ENCODE measurements around the gene DUOX1.
A peak's percentile ranks its signal among the peaks of the same experiment; 100 is the strongest.

The DUOX1 gene

GRCh38 chr15:45106002-45106790 is 23.6 kb upstream of the DUOX1 start:
- no peak for DNase-seq (ENCODE audit: low read depth)

- DNase-seq (ENCODE audit: low read depth): no peak
These were observed 21.7 kb upstream of the DUOX1 start for GRCh38 chr15:45107941-45108630.

GRCh38 chr15:45110256-45110820 is 19.5 kb upstream of the DUOX1 start:
- DNase-seq (ENCODE audit: low read depth): no peak

DNA sequence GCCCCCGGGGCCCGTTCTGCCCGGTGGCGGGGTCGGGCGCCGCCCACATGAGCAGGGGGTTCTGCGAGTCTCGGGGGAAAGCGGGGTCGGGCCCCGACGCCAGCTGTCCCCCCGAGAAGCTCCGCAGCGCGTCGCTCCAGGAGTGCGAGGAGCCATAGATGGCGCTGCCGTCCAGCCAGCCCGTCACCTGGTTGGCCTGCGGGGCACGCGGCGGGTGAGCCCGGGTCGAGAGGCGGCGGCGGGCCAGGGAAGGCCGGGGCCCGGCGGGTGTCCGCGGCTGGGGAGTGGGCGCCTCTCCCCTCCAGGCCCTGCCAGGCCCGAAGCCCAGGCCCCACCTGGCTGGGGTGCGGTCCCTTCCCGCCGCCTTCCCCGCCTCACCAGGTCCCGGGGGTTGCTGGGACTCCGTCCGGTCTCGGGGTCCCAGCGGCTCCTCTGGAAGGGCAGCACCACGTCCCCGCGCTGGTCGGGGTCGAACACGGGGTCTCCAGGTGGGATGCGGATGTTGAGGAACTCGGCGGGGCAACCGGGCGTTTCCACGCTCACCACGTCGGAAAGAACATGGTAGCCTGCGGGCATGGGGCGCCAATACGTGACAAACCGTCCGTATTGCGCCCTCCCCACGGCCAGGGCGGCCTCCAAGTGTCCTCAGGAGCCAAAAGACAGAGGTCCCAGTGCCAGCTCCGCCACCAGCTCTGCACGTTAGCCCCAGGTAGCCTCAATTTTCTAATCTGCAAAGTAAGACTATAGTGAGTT is 18.2 kb upstream of the DUOX1 start:
- no peak for DNase-seq (ENCODE audit: low read depth)

- no peak for DNase-seq (ENCODE audit: low read depth)
These were observed 17.6 kb upstream of the DUOX1 start for GRCh38 chr15:45112143-45112590.

DNA sequence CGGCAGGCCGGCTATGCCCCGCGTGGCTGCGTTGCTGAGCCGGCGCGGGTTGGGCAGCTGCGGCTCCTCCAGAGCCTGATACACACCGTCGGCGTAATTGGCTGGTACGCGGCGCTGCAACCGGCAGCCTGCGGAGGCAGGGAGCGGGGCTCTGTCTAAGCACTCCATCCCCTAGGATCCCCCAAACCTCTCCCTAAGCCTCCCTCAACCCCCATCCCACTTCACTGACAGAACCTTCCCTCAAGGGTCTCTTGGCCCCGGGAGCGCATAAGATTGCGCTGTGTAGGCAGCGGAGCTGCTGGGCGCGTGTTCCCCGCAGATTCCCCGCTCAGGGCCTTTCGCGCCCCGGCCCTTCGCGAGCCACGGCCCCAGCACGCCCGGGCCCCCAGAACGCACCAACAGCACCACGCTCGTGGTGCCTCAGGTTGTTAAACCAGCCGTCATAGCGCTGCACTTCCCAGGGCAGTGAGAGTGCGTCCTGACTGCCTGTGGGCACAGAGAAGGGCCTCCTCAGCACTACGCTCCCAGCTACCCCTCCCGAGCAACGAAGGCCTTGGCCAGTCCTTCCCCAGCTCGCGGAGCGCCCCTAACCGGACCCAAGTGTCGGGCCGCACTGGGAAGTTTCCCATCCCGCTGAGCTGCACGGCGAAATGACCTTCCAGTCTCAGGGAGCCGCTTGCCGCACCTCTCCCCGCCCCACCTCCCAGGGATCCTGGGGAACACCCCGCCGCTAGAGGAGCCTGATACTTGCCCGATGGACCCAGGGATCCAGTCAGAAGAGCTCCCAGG is 17.0 kb upstream of the DUOX1 start:
- DNase-seq (ENCODE audit: low read depth): no peak

DNA sequence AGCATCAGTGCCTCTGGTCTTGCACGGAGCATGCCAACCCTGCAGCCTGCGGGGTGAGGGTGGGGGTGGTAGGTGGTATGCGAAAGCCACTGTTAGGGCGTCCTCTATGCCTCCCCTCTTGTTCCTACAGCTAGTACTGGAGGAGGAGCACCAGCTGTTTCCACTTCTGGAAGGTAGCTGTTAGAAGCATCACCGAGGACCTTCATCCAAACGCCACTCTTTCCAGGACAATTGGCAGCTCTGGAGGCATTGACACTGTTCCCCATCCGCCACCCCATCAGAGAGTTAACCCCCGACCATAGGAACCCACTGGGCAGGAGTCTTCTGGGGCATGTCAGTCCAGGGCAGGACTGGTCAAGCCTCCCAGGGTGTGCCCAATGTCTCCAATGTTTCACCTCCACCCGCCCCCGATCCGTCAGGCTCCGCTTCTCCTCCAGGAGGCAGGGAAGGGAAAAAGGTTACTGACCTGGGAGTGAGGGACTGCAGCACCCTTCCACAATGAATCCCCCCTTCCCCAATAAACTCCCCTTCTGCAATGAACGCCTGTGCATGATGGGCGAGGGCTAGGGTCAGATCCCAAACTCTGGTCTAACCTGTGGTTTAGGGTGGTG is 16.3 kb upstream of the DUOX1 start:
- DNase-seq (ENCODE audit: low read depth): no peak

DNA sequence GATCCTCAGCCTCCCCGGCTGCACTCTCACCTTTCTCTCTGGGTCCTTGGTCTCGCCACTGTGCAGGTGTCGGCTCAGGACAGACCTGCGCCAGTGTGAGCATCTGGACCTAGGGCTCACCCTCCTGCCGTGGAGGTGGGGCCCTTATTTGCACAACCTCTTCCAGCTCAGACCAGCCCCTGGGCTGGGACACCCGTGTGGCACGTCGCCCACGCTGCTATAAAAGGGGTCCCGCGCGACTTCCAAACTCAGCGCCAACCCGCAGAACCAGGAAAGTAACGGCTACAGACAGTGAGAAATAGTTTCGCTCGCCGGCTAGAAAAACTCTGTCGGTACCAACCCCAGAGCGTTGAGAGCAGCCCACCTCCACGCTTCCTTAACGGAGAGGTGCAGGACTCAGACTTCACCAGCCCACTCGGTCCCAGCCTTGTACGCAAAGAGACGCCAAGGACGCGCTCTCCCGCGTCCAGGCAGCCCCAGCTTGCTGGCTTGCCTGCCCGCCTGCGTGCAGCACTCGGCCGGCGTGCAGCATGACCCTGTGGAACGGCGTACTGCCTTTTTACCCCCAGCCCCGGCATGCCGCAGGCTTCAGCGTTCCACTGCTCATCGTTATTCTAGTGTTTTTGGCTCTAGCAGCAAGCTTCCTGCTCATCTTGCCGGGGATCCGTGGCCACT is 15.6 kb upstream of the DUOX1 start, which contains the start of the genes DUOX2 and DUOXA2:
Gene DUOX2, minus strand, starts transcription at position 97 of the 675 bp plus-strand sequence. CDS start 761 bp downstream, outside the sequence.
Gene DUOXA2, plus strand, starts transcription at position 251 of the 675 bp plus-strand sequence. Its CDS starts 280 bp downstream, at position 531.
- DNase-seq (ENCODE audit: low read depth): no peak

DNA sequence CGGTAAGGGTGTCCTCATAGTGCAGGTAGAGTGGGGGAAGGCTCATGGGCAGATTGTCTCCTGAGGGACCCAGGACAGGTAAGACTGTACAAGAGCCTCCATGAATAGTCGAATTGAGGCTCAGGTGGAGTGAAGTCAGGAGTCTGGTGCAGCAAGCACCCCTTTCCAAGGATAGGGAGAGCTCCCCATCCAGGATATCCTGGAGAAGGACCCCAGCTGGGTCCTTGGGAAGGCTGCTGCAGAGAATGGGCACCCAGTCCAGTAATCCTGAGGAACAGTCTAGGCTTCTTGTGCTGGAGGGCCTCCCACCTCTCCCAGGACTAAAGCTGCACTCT is 15.1 kb upstream of the DUOX1 start:
- DNase-seq (ENCODE audit: low read depth): no peak

GRCh38 chr15:45115312-45115820 is 14.4 kb upstream of the DUOX1 start:
- no peak for DNase-seq (ENCODE audit: low read depth)

DNA sequence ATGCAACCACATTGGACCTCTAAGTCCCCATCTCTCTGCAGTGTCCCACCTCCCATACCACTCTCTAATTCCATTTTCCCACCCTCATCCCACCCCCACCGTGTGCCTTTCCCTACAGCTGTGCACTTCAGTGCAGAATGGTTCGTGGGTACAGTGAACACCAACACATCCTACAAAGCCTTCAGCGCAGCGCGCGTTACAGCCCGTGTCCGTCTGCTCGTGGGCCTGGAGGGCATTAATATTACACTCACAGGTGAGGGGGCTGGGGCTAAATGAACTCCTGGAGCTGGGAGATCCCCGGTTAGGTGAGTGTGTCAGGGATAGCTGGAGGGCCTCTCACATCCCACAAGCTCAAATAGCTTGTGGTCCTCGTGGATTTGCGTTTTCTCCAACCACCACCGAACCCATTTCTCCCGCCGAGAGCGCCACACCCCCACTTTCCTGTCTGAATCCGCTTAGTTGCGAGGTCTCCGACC is 13.8 kb upstream of the DUOX1 start:
- no peak for DNase-seq (ENCODE audit: low read depth)

GRCh38 chr15:45116482-45117307 is 13.1 kb upstream of the DUOX1 start:
- no peak for DNase-seq (ENCODE audit: low read depth)

DNA sequence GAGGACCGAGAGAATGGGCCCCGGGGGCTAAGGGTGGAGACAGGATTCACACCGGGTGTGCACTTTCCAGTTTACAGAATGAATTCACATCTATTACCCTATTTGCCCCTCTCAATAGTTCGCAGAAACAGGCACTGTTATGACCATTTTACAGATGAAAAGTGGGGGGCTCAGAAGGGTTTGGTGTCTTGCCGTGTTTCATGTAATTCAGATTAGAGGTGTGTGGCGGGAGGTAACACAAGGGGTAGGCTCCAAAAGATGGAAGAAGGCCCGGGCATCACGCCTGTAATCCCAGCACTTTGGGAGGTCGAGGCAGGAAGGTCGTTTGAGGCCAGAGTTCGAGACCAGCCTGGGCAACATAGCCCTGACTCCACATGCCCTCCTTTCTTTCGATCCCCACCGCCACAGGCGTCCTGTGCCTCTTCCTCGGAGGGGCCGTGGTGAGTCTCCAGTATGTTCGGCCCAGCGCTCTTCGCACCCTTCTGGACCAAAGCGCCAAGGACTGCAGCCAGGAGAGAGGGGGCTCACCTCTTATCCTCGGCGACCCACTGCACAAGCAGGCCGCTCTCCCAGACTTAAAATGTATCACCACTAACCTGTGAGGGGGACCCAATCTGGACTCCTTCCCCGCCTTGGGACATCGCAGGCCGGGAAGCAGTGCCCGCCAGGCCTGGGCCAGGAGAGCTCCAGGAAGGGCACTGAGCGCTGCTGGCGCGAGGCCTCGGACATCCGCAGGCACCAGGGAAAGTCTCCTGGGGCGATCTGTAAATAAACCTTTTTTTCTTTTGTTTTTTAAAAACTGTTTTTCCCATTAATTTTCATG is 12.3 kb upstream of the DUOX1 start:
- no peak for DNase-seq (ENCODE audit: low read depth)

- DNase-seq (ENCODE audit: low read depth): peak; percentile 30
These were observed 11.6 kb upstream of the DUOX1 start for GRCh38 chr15:45118131-45118588.

GRCh38 chr15:45118996-45119395 is 10.8 kb upstream of the DUOX1 start:
- no peak for DNase-seq (ENCODE audit: low read depth)

- no peak for DNase-seq (ENCODE audit: low read depth)
These were observed 9.5 kb upstream of the DUOX1 start for GRCh38 chr15:45120081-45120972.

GRCh38 chr15:45121020-45121419 is 8.8 kb upstream of the DUOX1 start:
- DNase-seq (ENCODE audit: low read depth): no peak
